GM12875 (cell line): ENCODE data around the gene STX7.
"Not testable (repeated sequence)": the region's sequence is repeated elsewhere in the genome, so short reads cannot be mapped to it uniquely, and the experiment has no call there.

Source experiments
- H3K4me3 ChIP-seq: one replicate; pipeline ENCODE4 v1.5.1; 2011; ENCODE audit warnings: low read depth, low read length, control low read depth
- TF ChIP-seq, protein P1 (sequence below): IDR thresholded peaks from 2 replicates; pipeline ENCODE4 v1.5.1; 2011; ENCODE audit warnings: low read depth, mild to moderate bottlenecking, control low read depth, inconsistent platforms, low read length, moderate library complexity, borderline replicate concordance; ENCODE audit not compliant: insufficient read depth

STX7 gene, protein sequence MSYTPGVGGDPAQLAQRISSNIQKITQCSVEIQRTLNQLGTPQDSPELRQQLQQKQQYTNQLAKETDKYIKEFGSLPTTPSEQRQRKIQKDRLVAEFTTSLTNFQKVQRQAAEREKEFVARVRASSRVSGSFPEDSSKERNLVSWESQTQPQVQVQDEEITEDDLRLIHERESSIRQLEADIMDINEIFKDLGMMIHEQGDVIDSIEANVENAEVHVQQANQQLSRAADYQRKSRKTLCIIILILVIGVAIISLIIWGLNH

DNA sequence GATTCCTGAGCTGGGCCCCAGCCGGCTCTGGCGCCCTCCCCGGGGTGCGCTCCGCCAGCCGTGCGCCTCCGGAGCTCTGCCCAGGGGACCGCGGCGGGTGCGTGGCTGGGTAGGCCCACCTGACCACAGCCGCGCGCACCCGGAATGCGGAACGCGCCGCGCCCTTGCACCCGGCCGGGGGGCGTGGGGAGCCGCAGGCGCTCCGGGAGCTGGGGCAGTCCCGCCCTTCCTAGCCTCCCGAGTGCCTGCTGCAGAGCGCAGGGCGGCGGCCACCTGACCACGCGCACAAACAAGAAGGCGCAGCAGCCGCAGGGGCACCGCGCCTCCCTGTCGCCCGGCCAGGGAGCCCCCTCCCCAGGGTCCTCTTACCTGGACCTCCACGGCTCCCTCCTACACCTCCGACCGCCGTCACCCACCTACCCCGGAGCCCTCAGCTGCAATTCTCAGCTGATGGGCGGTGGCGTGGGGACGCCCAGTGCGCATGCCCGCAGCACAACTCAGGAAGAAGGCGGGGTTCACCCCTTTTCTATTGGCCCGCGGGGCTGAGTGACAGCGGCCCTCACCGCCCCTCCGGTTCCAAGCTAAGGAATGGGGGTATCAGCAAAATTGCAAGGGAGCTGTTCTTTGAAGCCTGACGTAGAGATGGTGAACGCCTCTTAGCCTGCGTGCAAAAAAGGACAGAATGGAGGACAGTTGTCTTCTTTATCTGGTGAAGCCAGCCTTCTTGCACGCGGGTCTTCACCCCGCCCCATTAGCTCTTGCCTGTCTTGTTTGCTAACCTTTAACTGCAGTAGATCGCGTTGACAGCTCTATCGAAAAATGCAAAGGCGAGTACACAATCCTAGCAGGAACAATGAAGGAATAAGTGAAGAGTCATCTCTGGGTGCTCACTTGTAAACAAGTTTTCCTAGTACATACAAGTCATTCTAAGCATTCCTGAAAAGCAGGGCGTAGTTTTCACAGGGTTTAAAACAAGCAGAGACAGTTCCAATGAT, at the start of gene STX7:
Gene STX7 (minus strand): TSS at position 479 of the 995 bp plus-strand sequence. CDS start 9,586 bp downstream, outside the sequence.
- TF ChIP-seq, protein P1, sequence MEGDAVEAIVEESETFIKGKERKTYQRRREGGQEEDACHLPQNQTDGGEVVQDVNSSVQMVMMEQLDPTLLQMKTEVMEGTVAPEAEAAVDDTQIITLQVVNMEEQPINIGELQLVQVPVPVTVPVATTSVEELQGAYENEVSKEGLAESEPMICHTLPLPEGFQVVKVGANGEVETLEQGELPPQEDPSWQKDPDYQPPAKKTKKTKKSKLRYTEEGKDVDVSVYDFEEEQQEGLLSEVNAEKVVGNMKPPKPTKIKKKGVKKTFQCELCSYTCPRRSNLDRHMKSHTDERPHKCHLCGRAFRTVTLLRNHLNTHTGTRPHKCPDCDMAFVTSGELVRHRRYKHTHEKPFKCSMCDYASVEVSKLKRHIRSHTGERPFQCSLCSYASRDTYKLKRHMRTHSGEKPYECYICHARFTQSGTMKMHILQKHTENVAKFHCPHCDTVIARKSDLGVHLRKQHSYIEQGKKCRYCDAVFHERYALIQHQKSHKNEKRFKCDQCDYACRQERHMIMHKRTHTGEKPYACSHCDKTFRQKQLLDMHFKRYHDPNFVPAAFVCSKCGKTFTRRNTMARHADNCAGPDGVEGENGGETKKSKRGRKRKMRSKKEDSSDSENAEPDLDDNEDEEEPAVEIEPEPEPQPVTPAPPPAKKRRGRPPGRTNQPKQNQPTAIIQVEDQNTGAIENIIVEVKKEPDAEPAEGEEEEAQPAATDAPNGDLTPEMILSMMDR: no peak
- peak within 1 kb of the TSS; percentile 77 for H3K4me3 ChIP-seq

DNA sequence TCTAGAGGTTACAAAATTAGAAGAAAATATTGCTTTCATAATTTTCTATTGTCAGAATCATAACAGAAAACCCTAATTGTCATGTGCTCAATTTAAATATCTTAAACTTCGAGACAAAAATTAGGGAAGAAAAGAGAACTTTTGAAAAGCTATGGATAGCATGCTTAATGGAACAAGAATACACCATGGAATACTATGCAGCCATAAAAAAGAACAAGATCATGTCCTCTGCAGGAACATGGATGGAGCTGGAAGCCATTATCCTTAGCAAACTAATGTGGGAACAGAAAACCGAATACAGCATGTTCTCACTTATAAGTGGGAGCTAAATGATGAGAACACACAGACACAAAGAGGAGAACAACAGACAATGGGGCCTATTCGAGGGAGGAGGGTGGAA, 47.2 kb upstream of the STX7 start:
- not testable (repeated sequence) for H3K4me3 ChIP-seq

DNA sequence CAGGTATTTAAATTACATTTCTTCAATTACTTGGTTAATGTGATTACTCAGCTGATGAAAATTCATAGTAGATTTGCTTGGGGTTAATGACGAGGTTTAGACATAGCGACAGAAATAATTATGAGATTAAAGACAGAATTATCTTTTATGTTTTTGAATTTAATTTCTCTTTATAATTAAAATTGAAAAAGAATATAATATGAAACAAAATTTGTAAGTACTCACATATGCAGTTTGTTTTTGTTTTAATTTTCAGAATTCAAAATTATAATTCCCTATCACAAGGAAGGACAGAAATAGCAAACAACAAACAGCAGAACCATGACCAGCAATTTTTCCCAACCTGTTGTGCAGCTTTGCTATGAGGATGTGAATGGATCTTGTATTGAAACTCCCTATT, 39.5 kb upstream of the STX7 start, which contains the start of gene TAAR8:
Gene TAAR8 (plus strand): TSS at position 301 of the 400 bp plus-strand sequence. CDS start 21 bp downstream, at position 322.
- TF ChIP-seq, protein P1: no peak
- H3K4me3 ChIP-seq: no peak within 1 kb of the TSS

DNA sequence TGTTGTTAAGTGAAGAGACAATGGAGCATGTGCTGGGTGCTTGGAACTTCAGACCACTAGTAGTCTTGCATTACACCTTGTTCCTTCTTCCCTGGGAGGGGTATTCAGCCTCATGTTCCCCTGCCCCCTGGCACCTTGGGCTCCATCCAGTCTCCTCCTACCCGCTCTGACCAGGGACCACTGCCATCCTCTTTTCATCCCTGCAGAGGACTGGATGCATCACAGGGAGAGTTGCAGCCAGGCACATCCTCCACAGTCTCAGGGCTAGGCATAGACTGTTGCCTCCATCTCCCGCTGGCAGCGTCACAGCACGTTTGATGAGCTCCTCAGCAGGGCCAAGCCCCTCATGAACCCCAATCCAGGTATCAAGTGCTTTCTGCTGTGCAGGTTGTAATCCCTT, 38.3 kb upstream of the STX7 start:
- TF ChIP-seq, protein P1: no peak

DNA sequence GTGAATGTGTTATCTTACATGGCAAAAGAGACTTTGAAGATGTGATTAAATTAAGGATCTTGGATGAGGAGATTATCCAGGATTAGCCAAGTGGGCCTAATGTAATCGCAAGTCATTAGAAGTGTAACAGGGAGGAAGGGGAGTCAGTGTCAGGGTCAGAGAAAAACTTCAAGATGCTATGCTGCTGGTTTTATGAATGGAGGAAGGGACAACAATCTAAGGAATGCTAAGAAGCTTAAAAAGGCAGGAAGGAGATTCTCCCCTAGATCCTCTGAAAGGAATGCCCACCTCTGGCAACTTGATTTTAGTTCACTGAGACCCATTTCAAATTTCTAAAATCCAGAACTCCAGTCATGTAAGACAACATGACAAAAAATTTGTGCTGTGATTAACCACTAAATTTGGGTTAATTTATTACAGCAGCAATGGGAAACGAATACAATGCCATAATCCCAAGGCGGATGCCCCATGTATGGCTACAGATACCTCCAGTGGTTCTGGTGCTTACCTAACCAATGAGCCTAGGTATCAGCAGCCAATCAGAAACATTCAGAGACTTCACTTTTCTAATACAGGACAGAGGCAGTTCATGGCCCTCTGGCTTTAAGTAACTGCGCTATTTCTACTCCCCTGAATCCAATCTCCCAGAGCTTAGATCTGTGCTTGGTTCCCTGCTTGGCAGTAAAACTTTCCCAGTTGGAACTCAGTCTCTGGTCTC, 36.0 kb upstream of the STX7 start:
- H3K4me3 ChIP-seq: no peak overlapping the region
- TF ChIP-seq, protein P1: no peak

More for the DNA sequence above, 38.3 kb upstream of the STX7 start:
- H3K4me3 ChIP-seq: no peak overlapping the region

DNA sequence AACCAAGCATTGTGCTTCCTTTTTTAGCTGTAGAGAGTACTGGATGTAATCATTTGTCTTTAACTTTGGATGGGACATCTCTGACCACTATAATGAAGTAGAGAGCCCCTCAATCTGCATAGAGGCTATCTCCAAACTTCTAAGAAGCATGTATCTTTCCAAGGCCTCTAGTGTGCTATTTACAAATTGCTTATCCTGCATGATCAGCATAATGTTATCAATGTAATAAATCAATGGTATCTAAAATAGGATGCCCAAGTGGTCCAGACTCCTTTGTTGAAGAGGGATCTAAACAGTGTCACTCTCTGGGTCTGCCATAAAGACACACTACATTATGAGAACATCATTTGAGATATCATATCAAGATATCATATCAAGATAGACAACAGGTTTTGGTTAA, 31.9 kb upstream of the STX7 start:
- TF ChIP-seq, protein P1: no peak
- no peak overlapping the region for H3K4me3 ChIP-seq

DNA sequence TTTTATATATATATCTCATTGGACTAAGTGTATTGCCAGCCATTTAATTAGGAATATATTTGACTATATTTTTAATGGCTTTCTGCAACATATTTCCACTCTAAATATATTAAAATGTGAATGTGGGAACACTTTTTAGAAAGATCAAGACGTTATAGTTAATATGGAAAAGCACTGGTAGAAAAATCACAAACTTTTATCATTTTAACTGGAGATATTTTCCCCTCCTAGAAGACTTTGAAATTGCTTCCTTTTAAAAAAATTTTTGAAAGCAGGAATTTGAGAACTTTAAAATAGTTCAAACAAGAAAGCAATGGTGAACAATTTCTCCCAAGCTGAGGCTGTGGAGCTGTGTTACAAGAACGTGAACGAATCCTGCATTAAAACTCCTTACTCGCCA, 25.1 kb upstream of the STX7 start, which contains the start of gene TAAR9:
Gene TAAR9 (plus strand): TSS at position 301 of the 400 bp plus-strand sequence. CDS start 13 bp downstream, at position 314.
- TF ChIP-seq, protein P1: no peak
- H3K4me3 ChIP-seq: no peak within 1 kb of the TSS
